Choroid plexus epithelial cell (primary cell): ENCODE measurements around the gene DNAH11.
A peak's percentile ranks its signal among the peaks of the same experiment; 100 is the strongest.

Experiments
- DNase-seq: peaks from one replicate; pipeline ENCODE4 v3.0.0-alpha.2; 2010; ENCODE audit warnings: low read depth
- H3K4me3 ChIP-seq: 2 replicates; pipeline ENCODE4 v1.5.1; 2011; ENCODE audit warnings: low read depth, mild to moderate bottlenecking, control low read depth, low read length, moderate library complexity
- CTCF ChIP-seq: conservative IDR thresholded peaks from 2 replicates; pipeline ENCODE4 v1.5.1; 2011; ENCODE audit warnings: low read depth, mild to moderate bottlenecking, control low read depth, inconsistent platforms, low read length, moderate library complexity

DNAH11 gene

GRCh38 chr7:21766218-21766617 lies 223.4 kb downstream of the DNAH11 start:
- DNase-seq = no peak
- H3K4me3 ChIP-seq = no peak overlapping the region
- no peak for TF ChIP-seq CTCF

GRCh38 chr7:21767300-21767900 lies 224.6 kb downstream of the DNAH11 start:
- no peak overlapping the region for H3K4me3 ChIP-seq
- peak; percentile 73 for TF ChIP-seq CTCF
- DNase-seq = peak; percentile 85

- no peak overlapping the region for H3K4me3 ChIP-seq
- no peak for TF ChIP-seq CTCF
- no peak for DNase-seq
Observed at GRCh38 chr7:21768279-21768678, 225.4 kb downstream of the DNAH11 start.

DNA sequence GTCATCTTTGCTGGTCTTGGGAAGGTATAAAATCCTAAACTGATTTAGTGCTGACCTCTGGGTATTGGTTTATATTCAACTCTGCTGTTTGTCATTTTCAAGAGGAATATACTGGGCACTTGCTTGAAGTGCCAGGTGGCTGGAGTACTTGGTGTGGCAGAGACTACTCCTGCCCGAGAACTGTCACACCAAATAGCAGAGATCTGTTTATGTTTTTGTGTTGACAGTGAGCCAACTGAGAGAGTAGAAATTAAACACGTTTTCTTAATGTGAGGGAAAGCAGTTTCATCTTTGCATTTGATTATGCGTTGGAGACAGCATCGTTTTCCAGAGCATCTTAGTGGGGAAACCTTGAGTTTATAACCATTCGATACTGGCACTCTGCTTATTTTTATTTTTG lies 228.4 kb downstream of the DNAH11 start:
- no peak for TF ChIP-seq CTCF
- no peak overlapping the region for H3K4me3 ChIP-seq
- DNase-seq = no peak

- H3K4me3 ChIP-seq = no peak overlapping the region
- peak; percentile 25 for DNase-seq
- TF ChIP-seq CTCF = no peak
Observed at GRCh38 chr7:21771906-21772610, 229.2 kb downstream of the DNAH11 start.

GRCh38 chr7:21773326-21773725 lies 230.5 kb downstream of the DNAH11 start:
- TF ChIP-seq CTCF = no peak
- no peak overlapping the region for H3K4me3 ChIP-seq
- no peak for DNase-seq

DNA sequence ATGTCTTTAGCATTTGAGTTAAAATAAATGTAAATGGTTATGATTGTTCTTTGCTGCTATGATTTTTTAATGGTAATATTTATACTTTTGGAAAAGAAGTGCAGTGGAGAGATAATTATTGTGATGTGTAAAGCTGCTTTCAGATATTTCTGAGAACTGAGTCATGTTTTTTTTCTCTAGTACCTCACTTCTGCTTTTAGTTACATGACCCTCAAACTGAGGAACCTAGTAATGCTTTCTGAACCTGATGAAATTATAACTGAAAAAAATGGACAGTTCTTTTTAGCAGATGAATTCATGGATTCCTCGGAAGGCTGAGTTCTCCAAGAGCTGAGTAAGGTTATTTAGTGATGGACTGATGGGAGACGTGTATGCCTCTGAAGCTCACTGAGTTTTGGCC lies 235.1 kb downstream of the DNAH11 start:
- DNase-seq = no peak
- no peak overlapping the region for H3K4me3 ChIP-seq
- no peak for TF ChIP-seq CTCF
